HepG2 (cell line): Measurements from ENCODE around the gene CAMK4.

Experiments used
- TF ChIP-seq, protein P1 (sequence below): IDR thresholded peaks from 2 replicates; pipeline ENCODE4 v1.6.1; 2016; ENCODE audit warnings: missing compliant biosample characterization, missing genetic modification reagents, borderline replicate concordance
- TF ChIP-seq, protein P2 (sequence below): sonication (generic); formaldehyde crosslinking; IDR thresholded peaks from 2 replicates; pipeline ENCODE4 v1.5.0; 2020; ENCODE audit warnings: mild to moderate bottlenecking, missing genetic modification reagents, moderate library complexity
- TF ChIP-seq, protein P3 (sequence below): sonication (generic); formaldehyde crosslinking; IDR thresholded peaks from 2 replicates; pipeline ENCODE4 v1.5.0; 2020; ENCODE audit warnings: missing genetic modification reagents, mild to moderate bottlenecking, borderline replicate concordance
- TF ChIP-seq, protein P4 (sequence below): sonication (generic); formaldehyde crosslinking; IDR thresholded peaks from 2 replicates; pipeline ENCODE4 v1.8.0; 2022; ENCODE audit warnings: mild to moderate bottlenecking, missing genetic modification reagents, borderline replicate concordance

DNA sequence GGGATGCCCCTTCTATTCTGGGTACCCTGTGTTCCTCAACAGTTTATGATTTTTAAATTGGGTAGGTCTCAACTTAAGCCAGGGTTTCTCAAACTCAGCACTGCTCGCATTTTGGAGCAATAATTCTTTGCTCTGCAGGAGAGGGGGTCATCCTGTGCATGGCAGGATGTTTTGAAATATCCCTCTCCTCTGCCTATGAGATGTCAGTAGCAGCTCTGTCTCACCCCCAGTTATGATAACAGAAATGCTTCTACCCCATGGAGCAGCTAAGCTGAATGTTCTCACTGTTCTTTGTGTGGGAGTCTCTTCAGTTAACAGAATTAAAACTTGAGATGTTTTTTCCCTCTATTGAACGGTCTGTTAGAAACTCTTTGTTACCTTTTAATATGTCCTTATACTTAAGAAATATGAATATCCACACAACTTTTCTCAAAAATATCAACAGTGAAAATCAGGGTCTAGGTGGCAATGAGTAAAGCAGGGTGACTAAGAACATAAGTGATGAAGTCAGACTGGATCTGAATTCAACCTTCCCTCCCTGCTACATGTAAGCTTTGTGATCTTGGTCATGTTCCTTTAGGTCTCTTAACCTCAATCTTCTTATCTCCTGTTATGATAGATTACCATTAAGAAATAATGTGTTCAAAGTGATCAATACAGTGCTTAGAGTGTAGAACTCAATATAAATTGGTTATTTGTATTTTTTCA lies 89.0 kb downstream of the CAMK4 start:
- TF ChIP-seq, protein P1, sequence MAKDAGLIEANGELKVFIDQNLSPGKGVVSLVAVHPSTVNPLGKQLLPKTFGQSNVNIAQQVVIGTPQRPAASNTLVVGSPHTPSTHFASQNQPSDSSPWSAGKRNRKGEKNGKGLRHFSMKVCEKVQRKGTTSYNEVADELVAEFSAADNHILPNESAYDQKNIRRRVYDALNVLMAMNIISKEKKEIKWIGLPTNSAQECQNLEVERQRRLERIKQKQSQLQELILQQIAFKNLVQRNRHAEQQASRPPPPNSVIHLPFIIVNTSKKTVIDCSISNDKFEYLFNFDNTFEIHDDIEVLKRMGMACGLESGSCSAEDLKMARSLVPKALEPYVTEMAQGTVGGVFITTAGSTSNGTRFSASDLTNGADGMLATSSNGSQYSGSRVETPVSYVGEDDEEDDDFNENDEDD (CRISPR knock-in tag) = no peak
- TF ChIP-seq, protein P2, sequence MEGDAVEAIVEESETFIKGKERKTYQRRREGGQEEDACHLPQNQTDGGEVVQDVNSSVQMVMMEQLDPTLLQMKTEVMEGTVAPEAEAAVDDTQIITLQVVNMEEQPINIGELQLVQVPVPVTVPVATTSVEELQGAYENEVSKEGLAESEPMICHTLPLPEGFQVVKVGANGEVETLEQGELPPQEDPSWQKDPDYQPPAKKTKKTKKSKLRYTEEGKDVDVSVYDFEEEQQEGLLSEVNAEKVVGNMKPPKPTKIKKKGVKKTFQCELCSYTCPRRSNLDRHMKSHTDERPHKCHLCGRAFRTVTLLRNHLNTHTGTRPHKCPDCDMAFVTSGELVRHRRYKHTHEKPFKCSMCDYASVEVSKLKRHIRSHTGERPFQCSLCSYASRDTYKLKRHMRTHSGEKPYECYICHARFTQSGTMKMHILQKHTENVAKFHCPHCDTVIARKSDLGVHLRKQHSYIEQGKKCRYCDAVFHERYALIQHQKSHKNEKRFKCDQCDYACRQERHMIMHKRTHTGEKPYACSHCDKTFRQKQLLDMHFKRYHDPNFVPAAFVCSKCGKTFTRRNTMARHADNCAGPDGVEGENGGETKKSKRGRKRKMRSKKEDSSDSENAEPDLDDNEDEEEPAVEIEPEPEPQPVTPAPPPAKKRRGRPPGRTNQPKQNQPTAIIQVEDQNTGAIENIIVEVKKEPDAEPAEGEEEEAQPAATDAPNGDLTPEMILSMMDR (CRISPR knock-in tag) = no peak
- TF ChIP-seq, protein P3, sequence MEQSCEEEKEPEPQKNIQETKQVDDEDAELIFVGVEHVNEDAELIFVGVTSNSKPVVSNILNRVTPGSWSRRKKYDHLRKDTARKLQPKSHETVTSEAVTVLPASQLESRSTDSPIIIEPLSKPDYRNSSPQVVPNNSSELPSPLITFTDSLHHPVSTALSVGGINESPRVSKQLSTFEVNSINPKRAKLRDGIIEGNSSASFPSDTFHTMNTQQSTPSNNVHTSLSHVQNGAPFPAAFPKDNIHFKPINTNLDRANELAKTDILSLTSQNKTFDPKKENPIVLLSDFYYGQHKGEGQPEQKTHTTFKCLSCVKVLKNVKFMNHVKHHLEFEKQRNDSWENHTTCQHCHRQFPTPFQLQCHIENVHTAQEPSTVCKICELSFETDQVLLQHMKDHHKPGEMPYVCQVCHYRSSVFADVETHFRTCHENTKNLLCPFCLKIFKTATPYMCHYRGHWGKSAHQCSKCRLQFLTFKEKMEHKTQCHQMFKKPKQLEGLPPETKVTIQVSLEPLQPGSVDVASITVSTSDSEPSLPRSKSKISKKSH (CRISPR knock-in tag) = no peak
- TF ChIP-seq, protein P4, sequence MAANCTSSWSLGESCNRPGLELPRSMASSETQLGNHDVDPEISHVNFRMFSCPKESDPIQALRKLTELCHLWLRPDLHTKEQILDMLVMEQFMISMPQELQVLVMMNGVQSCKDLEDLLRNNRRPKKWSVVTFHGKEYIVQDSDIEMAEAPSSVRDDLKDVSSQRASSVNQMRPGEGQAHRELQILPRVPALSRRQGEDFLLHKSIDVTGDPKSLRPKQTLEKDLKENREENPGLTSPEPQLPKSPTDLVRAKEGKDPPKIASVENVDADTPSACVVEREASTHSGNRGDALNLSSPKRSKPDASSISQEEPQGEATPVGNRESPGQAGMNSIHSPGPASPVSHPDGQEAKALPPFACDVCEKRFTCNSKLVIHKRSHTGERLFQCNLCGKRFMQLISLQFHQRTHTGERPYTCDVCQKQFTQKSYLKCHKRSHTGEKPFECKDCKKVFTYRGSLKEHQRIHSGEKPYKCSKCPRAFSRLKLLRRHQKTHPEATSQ (CRISPR knock-in tag) = no peak
